ENCODE data around the gene C5orf15.

Gene C5orf15

GRCh38 chr5:133924221-133924920, 44.1 kb downstream of the C5orf15 start:
- DNase-seq (ENCODE audit: low read depth in 2 of 2): no peak

DNA sequence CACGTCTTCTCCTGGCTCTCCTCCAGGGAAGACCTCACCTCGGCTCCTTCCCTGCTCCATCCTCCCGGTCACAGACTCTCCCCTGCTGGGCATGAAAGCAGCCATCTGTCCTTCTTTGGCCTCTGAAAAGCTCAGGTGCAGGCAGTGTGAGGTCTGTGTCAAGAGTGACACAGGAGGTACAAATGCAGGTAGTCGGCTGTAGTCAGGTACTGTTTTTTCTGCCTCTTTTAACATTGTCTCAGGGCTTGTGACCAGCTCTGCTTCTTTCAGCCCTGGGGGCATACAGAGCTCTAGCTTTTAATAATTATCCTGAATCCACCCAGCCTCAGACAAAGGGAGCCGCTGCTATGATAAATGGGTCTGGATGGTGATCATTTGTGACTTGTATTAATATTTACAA, 46.4 kb downstream of the C5orf15 start:
- no peak for DNase-seq (ENCODE audit: low read depth in 2 of 2)

- DNase-seq (ENCODE audit: low read depth in 2 of 2): no peak
Observed at GRCh38 chr5:133921069-133921468, 47.4 kb downstream of the C5orf15 start.

DNA sequence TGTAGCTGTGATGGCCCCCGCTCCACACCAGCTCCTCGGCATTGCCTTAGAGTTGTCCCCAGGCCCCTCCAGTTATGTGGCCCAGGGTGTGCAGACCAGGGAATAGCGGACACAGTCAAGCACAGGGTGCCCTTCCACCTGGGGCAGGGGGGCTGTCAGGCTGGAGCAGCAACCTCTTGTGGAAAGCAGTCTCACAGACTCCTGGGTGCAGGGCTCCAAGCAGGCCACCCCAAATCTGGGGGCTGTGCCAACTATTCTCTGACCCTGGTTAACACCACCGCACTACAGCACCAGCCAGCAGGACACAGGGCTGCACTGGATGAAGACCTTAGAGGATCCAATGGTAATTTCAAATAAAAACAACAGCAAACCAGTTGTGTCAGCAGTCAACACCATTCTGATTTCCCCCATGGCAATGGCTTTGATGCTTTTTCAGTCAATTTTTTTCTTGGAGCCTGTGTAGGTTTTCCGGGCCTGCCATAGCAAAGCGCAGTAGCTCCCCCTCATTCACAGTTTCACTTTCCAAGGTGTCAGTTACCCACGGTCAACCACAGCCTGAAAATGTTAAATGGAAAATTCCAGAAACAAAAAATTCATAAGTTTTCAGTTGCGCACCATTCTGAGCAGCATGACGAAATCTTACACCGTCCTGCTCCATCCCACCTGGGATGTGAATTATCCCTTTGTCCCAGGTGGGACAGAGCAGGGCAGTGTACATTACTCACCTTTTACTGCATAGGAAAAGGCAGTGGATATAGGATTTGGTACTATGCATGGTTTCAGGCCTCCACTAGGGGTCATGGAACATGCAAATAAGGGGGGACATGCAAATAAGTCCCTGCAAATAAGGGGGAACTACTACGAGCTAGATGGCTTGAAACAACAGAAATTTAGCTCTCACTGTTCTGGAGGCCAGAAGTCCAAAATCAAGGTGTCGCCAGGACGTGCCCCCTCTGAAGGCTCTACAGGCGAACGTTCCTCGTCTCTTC, 49.0 kb downstream of the C5orf15 start:
- no peak for DNase-seq (ENCODE audit: low read depth in 2 of 2)

DNA sequence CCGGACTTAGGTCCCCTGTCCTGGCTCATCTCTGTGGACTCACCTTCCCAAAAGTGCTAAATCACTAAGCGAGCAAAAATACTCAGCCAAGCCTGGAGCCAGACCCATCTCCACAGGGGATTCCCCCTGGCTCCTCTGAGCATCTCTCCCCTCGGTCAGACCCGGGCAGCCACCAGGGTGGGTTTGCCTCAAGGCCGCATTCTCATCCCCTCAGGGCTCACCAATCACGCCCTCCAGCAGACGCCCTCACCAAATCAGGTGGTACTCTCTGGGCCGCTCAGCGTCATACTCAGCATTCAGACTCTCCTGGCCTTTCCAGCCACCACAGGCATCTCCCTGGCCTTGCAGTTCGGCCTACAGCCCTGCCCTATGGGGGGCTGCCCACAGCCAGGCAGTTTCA, 49.7 kb downstream of the C5orf15 start:
- DNase-seq (ENCODE audit: low read depth in 2 of 2): no peak

DNA sequence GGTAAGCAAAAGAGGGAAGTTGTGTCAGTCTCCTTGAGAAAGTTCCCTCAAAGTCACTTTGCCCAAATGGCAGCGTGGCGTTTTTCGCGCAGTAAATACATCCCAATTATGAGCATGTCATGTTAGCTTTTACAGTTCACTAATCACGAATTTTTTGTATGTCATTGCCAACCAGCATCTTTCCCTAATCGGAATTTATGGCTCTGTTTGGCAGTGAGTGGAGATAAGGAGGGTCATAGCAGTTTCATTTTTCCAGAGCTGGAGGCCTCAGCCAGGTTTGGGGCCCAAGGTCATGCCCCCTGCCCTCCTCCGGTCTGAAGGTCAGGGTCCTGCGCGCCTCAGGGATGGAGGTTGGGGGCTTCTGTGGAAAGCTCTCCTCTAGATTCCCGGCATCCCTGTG, 50.1 kb downstream of the C5orf15 start:
- no peak for DNase-seq (ENCODE audit: low read depth in 2 of 2)

- no peak for DNase-seq (ENCODE audit: low read depth in 2 of 2)
Observed at GRCh38 chr5:133917785-133918184, 50.6 kb downstream of the C5orf15 start.

DNA sequence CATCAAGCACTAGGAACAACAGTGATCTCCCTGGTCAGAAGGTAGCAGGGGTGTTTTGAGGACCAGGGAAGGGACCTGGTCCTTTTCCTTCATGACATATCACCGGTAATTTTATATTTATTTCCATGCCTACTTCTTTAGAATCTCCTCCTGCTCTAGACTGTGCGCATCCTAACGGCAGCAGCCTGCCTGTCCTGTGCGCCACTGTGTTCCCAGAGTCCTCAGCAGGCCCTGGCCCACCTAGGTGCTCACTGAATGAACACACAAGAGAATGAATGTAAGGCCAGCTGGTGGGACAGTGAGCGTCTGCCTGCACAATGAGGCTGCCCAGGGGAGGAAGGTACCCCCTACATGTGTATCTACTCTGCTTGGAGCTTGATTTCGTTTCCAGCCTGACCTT, 51.5 kb downstream of the C5orf15 start:
- no peak for DNase-seq (ENCODE audit: low read depth in 2 of 2)

DNA sequence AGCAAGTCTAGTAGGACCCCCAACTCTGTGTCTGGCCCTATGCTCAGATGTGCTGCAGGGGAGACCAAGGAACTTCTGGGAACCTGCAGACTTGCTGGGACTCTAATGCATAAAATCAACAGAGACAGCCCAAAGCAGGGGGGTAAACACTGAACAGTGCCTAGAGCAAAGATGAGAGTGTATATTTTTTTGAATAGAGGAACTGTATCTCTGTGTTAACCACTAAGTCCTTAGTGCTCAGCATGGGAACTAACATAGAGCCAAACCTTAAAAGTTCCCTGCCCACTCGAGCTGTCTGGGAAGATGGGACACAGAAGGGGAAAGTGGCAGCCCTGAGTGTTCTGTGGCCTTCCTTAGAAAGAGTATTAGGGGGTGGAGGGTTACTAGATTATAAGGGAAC, 51.9 kb downstream of the C5orf15 start:
- no peak for DNase-seq (ENCODE audit: low read depth in 2 of 2)

GRCh38 chr5:133914434-133914833, 54.0 kb downstream of the C5orf15 start:
- no peak for DNase-seq (ENCODE audit: low read depth in 2 of 2)

GRCh38 chr5:133913413-133914155, 54.8 kb downstream of the C5orf15 start:
- DNase-seq (ENCODE audit: low read depth in 2 of 2): no peak

GRCh38 chr5:133912951-133913350, 55.5 kb downstream of the C5orf15 start:
- DNase-seq (ENCODE audit: low read depth in 2 of 2): no peak

- DNase-seq (ENCODE audit: low read depth in 2 of 2): no peak
Observed at GRCh38 chr5:133910571-133910970, 57.9 kb downstream of the C5orf15 start.

GRCh38 chr5:133909603-133910002, 58.8 kb downstream of the C5orf15 start:
- DNase-seq (ENCODE audit: low read depth in 2 of 2): no peak

- no peak for DNase-seq (ENCODE audit: low read depth in 2 of 2)
Observed at GRCh38 chr5:133907075-133907474, 61.4 kb downstream of the C5orf15 start.

DNA sequence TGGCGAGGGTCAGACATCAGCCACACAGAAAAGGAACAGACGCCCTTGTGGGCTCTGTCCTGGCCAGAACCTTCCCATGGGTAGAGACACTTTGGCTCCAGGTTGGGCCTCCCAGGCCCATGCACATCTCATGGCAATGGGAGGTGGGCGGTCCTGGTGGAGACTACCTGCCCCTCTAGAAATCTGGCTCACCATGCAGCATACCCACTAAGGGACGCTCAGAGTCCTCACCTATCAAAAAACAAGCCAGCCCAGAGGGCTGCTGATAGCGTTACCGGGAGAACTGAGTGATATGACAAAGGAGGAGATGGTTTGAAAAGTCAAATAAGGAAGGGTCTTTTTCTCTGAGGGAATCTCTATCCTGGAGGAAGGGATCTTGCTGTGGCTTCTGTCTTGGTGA, 62.1 kb downstream of the C5orf15 start:
- DNase-seq (ENCODE audit: low read depth in 2 of 2): no peak

Data from stimulated activated CD8-positive, alpha-beta memory T cell treated with anti-CD3 and anti-CD28 coated beads, Interleukin-7, amount 100 ng/mL, for 4 hours (primary cell).